Gastroesophageal sphincter (tissue), 3 donors: ENCODE results near the gene SPPL3.

Experiments used
- CTCF ChIP-seq, 4 experiments: fragments of 200-600 bp in 2 of 4; fragments of 450-650 bp in 2 of 4; sonication (generic) in 1 of 4; IDR thresholded peaks; one replicate each; pipeline ENCODE4 v1.5.1; 2017 to 2019; ENCODE audit warnings: antibody characterized with exemption in 4 of 4, mild to moderate bottlenecking in 2 of 4, moderate library complexity in 2 of 4
- EP300 ChIP-seq: sonication (generic); formaldehyde crosslinking; IDR thresholded peaks from one replicate; pipeline ENCODE4 v1.6.1; 2017; ENCODE audit warnings: antibody characterized with exemption, mild to moderate bottlenecking
- POLR2A ChIP-seq, 2 donors: fragments of 450-650 bp; IDR thresholded peaks; one replicate each; pipeline ENCODE4 v1.6.1; 2017; ENCODE audit warnings: antibody characterized with exemption in 2 of 2, mild to moderate bottlenecking in 2 of 2, moderate library complexity in 1 of 2
- POLR2AphosphoS5 ChIP-seq: sonication (generic); formaldehyde crosslinking; IDR thresholded peaks from one replicate; pipeline ENCODE4 v1.6.1; 2017; ENCODE audit warnings: antibody characterized with exemption

- TF ChIP-seq CTCF (IDR thresholded peaks at IDR 0.05) (no peak), POLR2A (IDR thresholded peaks at IDR 0.05) (no peak), POLR2AphosphoS5 (no peak), EP300 (no peak)
Observed at GRCh38 chr12:120847392-120847791, 56.8 kb downstream of the SPPL3 start.
